ENCODE results near the gene AASDH.

AASDH gene

DNA sequence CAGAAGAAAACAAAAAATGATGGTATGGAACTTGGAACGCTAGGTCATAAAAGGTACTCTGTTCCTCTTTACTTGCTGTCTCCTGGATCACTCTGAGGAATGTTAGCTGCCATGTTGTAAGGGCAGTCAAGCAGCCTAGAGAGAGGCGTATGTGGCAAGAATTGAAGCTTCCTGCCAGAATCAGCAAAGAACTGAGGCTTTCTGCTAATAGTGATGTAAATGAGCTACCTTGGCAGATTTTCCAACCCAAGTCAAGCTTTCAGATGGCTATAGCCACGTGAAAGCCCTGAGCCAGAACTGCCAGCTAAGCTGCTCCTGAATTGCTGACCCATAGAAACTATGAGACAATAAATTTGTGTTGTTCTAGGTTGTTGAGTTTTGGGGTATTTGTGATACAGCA is 38.7 kb downstream of the AASDH start:
- H3K36me3 ChIP-seq (ENCODE audit: insufficient read depth, low read length), result peaks cover 14% of the 10 kb centered on the region
- 70% methylated on average over 3 of the region's 3 CpGs for WGBS
- H3K4me1 ChIP-seq (ENCODE audit: insufficient read depth, low read length), result no peaks in the 10 kb centered on the region; the same call in 1 of the 2 replicates
- no peak overlapping the region for H3K9ac ChIP-seq (ENCODE audit: low read depth, low read length)
- H3K27me3 ChIP-seq (ENCODE audit: insufficient read depth, low read length), result no peaks in the 10 kb centered on the region
- no peak overlapping the region for H3K4me3 ChIP-seq (ENCODE audit: low read length)
- no peaks in the 10 kb centered on the region for H3K9me3 ChIP-seq (ENCODE audit: insufficient read depth, low read depth, low read length)
- no peak overlapping the region for H3K27ac ChIP-seq (ENCODE audit: low read depth, low read length)

DNA sequence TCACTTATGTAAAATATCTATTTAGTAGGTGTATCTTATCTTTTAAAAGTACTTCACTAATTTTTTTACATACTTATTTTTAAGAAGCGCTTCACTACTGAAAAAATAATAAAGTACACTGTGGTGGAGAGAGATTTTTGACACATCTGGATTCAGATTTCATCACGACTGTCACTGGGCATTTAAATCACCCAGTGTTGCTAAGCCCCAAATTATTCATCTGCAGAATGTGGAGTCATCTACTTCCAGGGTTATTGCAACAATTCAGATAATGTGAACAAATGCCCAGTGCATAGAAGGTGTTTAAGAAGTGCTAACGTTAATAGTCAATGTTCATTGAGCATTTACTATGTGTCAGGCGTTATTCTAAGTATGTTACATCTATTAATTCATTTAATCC is 41.8 kb downstream of the AASDH start:
- H3K27ac ChIP-seq (ENCODE audit: low read depth, low read length), result no peak overlapping the region
- no peak overlapping the region for H3K4me3 ChIP-seq (ENCODE audit: low read length)
- no peaks in the 10 kb centered on the region for H3K27me3 ChIP-seq (ENCODE audit: insufficient read depth, low read length)
- whole genome bisulfite sequencing, result 91% methylated on average over 2 of the region's 4 CpGs
- H3K9me3 ChIP-seq (ENCODE audit: insufficient read depth, low read depth, low read length), result no peaks in the 10 kb centered on the region
- H3K36me3 ChIP-seq (ENCODE audit: insufficient read depth, low read length), result peaks cover 8% of the 10 kb centered on the region
- H3K9ac ChIP-seq (ENCODE audit: low read depth, low read length), result no peak overlapping the region
- peaks cover 4% of the 10 kb centered on the region; the same call in 1 of the 2 replicates for H3K4me1 ChIP-seq (ENCODE audit: insufficient read depth, low read length)

DNA sequence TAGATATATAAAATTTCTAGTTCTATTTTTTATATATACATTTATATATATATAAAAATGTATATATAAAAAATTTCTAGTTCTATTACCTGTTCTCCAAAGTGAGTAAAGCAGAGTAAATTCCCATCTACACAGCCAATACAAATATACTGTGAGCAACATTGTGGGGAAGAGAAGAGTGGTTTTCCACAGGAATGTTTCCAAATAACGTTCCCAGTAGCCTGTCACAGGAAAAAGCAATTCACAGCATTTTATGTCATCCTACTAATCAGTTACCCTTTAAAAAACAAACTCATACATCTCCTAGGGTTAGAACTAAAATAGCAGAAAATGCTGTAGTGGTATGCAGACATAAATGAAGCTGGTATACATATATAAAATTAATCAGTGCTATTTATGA is 44.5 kb downstream of the AASDH start:
- Histone ChIP-seq H3K27ac (ENCODE audit: low read depth, low read length) (no peak overlapping the region), H3K36me3 (ENCODE audit: insufficient read depth, low read length) (peaks cover 12% of the 10 kb centered on the region), H3K27me3 (ENCODE audit: insufficient read depth, low read length) (no peaks in the 10 kb centered on the region), H3K4me3 (ENCODE audit: low read length) (no peak overlapping the region), H3K9ac (ENCODE audit: low read depth, low read length) (no peak overlapping the region), H3K9me3 (ENCODE audit: insufficient read depth, low read depth, low read length) (peaks cover 12% of the 10 kb centered on the region), H3K4me1 (ENCODE audit: insufficient read depth, low read length) (0 out of 2 replicates have a peak, but pooled peaks cover 4% of the 10 kb centered on the region)
- WGBS, result no CpG with 5 or more reads among the region's 1 CpG

DNA sequence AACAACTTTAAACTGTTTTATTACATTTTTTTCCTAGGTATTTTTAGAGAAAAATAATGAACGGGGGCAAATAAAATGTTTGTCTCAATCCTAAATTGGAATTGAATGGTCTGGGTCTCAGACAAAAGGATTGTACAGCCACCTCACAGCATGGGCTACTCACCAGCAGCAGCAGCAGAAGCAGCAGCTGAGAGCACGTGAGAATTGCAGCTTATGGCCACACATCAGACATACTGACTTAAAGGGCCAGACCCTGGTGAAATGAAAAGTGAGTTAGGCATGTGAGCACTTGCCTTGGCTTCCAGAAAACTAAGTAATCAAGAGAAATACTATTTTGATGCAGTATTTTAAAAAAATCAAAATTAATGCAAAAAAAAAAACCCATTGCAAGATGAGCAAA is 56.6 kb downstream of the AASDH start:
- 64% methylated on average over 2 of the region's 2 CpGs for WGBS
- Histone ChIP-seq H3K27ac (ENCODE audit: low read depth, low read length) (no peak overlapping the region), H3K4me3 (ENCODE audit: low read length) (no peak overlapping the region), H3K27me3 (ENCODE audit: insufficient read depth, low read length) (no peaks in the 10 kb centered on the region), H3K4me1 (ENCODE audit: insufficient read depth, low read length) (peaks cover 5% of the 10 kb centered on the region; the same call in 1 of the 2 replicates), H3K9ac (ENCODE audit: low read depth, low read length) (no peak overlapping the region), H3K9me3 (ENCODE audit: insufficient read depth, low read depth, low read length) (no peaks in the 10 kb centered on the region), H3K36me3 (ENCODE audit: insufficient read depth, low read length) (peaks cover 20% of the 10 kb centered on the region)

DNA sequence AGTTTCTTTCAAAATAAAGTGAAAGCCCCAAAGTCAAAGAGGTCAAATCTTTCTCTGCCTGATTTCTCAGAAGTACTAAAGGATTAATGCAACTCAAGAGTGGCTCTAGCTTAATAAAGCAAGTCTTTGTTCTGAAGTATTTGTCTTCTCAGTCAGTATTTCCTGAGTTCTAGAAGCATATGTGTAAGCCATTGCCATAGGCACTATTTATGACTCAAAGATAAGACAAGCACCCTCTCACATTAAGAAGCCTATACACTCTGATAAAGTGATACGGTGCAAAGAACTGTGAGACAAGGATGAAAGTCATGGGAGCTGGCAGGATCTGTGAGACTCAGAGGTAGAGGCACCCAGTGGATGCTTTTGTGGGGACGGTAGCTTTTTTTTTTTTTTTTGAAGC is 60.9 kb downstream of the AASDH start:
- Histone ChIP-seq H3K27ac (ENCODE audit: low read depth, low read length) (no peak overlapping the region), H3K9ac (ENCODE audit: low read depth, low read length) (no peak overlapping the region), H3K4me1 (ENCODE audit: insufficient read depth, low read length) (peaks cover 5% of the 10 kb centered on the region; the same call in 1 of the 2 replicates), H3K9me3 (ENCODE audit: insufficient read depth, low read depth, low read length) (no peaks in the 10 kb centered on the region), H3K4me3 (ENCODE audit: low read length) (no peak overlapping the region), H3K27me3 (ENCODE audit: insufficient read depth, low read length) (no peaks in the 10 kb centered on the region), H3K36me3 (ENCODE audit: insufficient read depth, low read length) (peaks cover 35% of the 10 kb centered on the region)
- 92% methylated on average over 2 of the region's 2 CpGs for WGBS

DNA sequence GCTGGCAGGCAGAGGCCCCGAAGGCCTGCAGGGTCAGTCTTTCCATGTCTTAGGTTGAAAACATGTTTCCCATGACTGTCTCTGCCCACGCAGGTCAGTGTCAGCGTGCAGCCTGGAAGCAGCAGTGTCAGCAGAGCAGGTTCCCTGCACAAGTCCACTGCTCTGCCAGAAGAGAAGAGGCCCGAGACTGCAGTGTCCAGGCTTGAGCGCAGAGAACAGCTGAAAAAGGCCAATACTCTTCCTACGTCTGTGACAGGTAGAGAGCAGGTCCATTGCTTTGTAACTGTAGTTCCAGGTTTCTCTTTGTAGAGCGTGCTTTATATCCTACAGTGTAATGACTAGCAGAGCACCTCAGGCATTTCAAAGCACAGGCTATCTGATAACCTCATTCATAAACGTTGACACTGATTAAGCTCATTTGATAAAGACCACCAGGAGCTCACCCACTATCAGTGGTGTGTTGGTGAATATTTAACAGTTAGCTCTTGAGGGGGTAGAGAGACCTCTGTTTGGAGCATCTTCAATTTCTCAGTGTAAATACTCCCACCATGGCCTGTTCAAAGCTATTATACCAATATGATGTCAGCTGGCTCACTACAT is 63.2 kb downstream of the AASDH start:
- Histone ChIP-seq H3K9ac (ENCODE audit: low read depth, low read length) (no peak overlapping the region), H3K27ac (ENCODE audit: low read depth, low read length) (no peak overlapping the region), H3K4me3 (ENCODE audit: low read length) (no peak overlapping the region), H3K4me1 (ENCODE audit: insufficient read depth, low read length) (no peaks in the 10 kb centered on the region), H3K9me3 (ENCODE audit: insufficient read depth, low read depth, low read length) (no peaks in the 10 kb centered on the region), H3K27me3 (ENCODE audit: insufficient read depth, low read length) (no peaks in the 10 kb centered on the region), H3K36me3 (ENCODE audit: insufficient read depth, low read length) (peaks cover 32% of the 10 kb centered on the region)
- 93% methylated on average over 8 of the region's 8 CpGs for WGBS

DNA sequence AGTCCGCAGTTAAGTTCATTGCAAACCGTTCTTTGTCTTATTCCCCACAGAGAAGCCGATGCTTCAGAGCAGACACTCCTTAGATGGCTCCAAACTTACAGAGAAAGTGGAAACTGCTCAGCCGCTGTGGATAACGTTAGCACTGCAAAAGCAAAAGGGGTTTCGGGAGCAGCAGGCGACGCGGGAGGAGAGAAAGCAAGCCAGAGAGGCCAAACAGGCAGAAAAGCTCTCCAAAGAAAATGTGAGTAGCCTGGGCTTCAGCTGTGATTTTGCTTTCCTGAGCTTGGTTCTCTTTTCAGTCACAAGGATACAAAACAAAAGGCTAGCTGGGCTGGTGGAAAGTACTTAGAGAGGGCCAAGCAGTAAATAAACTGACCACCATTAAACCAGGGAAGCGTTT is 64.0 kb downstream of the AASDH start:
- peaks cover 26% of the 10 kb centered on the region for H3K36me3 ChIP-seq (ENCODE audit: insufficient read depth, low read length)
- H3K27me3 ChIP-seq (ENCODE audit: insufficient read depth, low read length), result no peaks in the 10 kb centered on the region
- no peak overlapping the region for H3K27ac ChIP-seq (ENCODE audit: low read depth, low read length)
- no peak overlapping the region for H3K9ac ChIP-seq (ENCODE audit: low read depth, low read length)
- no peak overlapping the region for H3K4me3 ChIP-seq (ENCODE audit: low read length)
- 92% methylated on average over 10 of the region's 10 CpGs for WGBS
- no peaks in the 10 kb centered on the region for H3K4me1 ChIP-seq (ENCODE audit: insufficient read depth, low read length)
- no peaks in the 10 kb centered on the region for H3K9me3 ChIP-seq (ENCODE audit: insufficient read depth, low read depth, low read length)

DNA sequence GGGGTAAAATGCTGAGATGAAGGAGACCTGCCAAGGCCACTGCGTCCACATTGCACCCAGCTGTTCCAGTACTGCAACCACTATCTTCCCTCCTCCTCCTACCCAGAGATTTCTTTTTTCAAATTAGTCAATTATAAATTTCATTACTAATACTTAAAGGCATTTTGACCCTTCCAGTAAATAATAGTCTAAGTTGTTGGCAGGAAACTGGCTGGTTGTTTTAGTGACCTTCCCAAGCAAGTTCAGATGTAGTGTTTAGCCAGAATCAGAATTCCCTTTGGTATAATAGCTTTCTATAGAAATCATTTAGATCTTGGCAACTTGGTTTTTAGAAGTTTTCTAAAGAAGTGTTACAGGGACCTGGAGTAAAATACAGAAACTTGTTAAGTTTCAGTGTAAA is 66.0 kb downstream of the AASDH start:
- H3K36me3 ChIP-seq (ENCODE audit: insufficient read depth, low read length), result peaks cover 16% of the 10 kb centered on the region
- no peaks in the 10 kb centered on the region for H3K4me1 ChIP-seq (ENCODE audit: insufficient read depth, low read length)
- no peak overlapping the region for H3K27ac ChIP-seq (ENCODE audit: low read depth, low read length)
- no peak overlapping the region for H3K4me3 ChIP-seq (ENCODE audit: low read length)
- no peaks in the 10 kb centered on the region for H3K27me3 ChIP-seq (ENCODE audit: insufficient read depth, low read length)
- no peak overlapping the region for H3K9ac ChIP-seq (ENCODE audit: low read depth, low read length)
- WGBS, result no CpG with 5 or more reads among the region's 1 CpG
- H3K9me3 ChIP-seq (ENCODE audit: insufficient read depth, low read depth, low read length), result no peaks in the 10 kb centered on the region

DNA sequence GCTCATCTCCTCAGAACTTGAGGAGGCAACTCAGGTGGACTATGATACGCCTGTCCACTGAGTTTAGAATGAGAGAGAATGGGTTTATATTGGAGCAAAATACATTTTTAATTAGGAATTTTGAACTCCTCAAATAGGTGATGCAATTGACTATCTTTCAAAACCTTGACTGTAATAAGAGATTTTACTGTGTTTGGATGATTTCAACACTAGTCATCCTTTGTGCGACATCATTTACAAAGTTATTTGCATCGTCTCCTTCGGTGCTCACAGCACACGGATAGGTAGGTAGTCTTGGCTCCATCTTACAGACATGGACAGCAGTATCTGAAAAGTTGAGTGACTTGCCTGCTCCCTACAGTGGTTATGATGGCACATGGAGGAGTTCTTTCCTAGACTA is 67.0 kb downstream of the AASDH start:
- H3K36me3 ChIP-seq (ENCODE audit: insufficient read depth, low read length), result peaks cover 15% of the 10 kb centered on the region
- no peaks in the 10 kb centered on the region for H3K4me1 ChIP-seq (ENCODE audit: insufficient read depth, low read length)
- no peaks in the 10 kb centered on the region for H3K9me3 ChIP-seq (ENCODE audit: insufficient read depth, low read depth, low read length)
- H3K4me3 ChIP-seq (ENCODE audit: low read length), result no peak overlapping the region
- 98% methylated on average over 5 of the region's 5 CpGs for WGBS
- no peaks in the 10 kb centered on the region for H3K27me3 ChIP-seq (ENCODE audit: insufficient read depth, low read length)
- no peak overlapping the region for H3K9ac ChIP-seq (ENCODE audit: low read depth, low read length)
- H3K27ac ChIP-seq (ENCODE audit: low read depth, low read length), result no peak overlapping the region

DNA sequence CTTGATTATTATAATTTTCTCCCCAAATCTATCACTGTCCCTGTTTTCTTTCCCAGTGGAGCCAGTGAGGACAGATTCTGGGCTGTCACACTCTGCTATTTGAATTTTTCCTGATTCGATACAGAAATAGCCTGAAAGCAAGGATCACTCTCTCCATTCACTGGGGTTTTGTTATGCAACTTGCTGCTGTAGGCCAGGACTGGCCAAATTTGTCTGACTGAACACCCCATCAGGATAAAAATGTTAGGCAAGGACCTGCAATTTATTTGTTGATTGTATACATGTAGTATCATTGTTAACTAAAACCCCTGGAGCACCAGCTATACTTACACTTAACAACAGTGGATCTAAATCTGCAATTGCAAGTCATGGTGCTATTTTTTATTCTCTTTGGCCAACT is 68.7 kb downstream of the AASDH start:
- Histone ChIP-seq H3K36me3 (ENCODE audit: insufficient read depth, low read length) (peaks cover 12% of the 10 kb centered on the region), H3K27me3 (ENCODE audit: insufficient read depth, low read length) (no peaks in the 10 kb centered on the region), H3K9me3 (ENCODE audit: insufficient read depth, low read depth, low read length) (no peaks in the 10 kb centered on the region), H3K27ac (ENCODE audit: low read depth, low read length) (no peak overlapping the region), H3K4me3 (ENCODE audit: low read length) (no peak overlapping the region), H3K9ac (ENCODE audit: low read depth, low read length) (no peak overlapping the region), H3K4me1 (ENCODE audit: insufficient read depth, low read length) (no peaks in the 10 kb centered on the region)
- 96% methylated on average over 1 of the region's 1 CpG for WGBS

DNA sequence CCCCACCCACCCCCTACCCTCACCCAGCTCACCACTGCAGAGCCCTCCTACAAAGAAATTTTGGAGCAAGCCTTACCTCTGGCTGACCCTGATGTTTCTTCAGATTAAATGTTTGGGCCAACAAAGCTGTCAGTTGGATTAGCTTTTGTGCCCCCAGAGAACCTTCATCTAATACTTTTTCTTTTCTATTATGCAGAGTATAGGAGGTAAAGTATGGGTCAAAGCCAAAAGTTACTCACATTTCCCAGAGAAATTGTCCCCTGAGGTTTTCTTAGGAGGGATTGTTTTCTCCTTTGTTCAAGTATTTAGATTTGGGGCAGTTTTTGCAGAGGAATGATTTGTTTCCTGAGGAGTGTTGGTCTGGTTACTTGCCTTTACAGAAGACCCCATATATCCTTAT is 69.5 kb downstream of the AASDH start:
- no peak overlapping the region for H3K27ac ChIP-seq (ENCODE audit: low read depth, low read length)
- no peaks in the 10 kb centered on the region for H3K27me3 ChIP-seq (ENCODE audit: insufficient read depth, low read length)
- no peak overlapping the region for H3K4me3 ChIP-seq (ENCODE audit: low read length)
- no peak overlapping the region for H3K9ac ChIP-seq (ENCODE audit: low read depth, low read length)
- peaks cover 15% of the 10 kb centered on the region for H3K36me3 ChIP-seq (ENCODE audit: insufficient read depth, low read length)
- H3K4me1 ChIP-seq (ENCODE audit: insufficient read depth, low read length), result no peaks in the 10 kb centered on the region
- H3K9me3 ChIP-seq (ENCODE audit: insufficient read depth, low read depth, low read length), result no peaks in the 10 kb centered on the region

DNA sequence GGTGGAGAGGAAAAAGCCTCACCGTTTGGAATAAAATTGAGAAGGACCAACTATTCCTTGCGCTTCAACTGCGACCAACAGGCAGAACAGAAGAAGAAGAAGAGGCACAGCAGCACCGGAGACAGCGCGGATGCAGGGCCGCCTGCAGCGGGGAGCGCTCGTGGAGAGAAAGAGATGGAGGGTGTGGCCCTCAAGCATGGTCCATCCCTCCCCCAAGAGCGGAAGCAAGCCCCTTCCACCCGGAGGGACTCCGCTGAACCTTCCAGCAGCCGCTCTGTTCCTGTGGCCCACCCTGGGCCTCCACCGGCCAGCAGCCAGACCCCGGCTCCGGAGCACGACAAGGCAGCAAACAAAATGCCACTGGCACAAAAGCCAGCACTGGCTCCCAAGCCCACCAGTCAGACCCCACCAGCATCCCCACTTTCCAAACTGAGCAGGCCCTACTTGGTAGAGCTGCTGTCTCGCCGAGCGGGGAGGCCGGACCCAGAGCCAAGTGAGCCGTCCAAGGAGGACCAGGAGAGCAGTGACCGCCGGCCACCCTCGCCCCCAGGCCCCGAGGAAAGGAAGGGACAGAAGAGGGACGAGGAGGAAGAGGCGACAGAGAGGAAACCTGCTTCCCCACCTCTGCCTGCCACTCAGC is 71.2 kb downstream of the AASDH start:
- 88% methylated on average over 28 of the region's 29 CpGs for WGBS
- Histone ChIP-seq H3K36me3 (ENCODE audit: insufficient read depth, low read length) (peaks cover 27% of the 10 kb centered on the region), H3K4me1 (ENCODE audit: insufficient read depth, low read length) (no peaks in the 10 kb centered on the region), H3K9me3 (ENCODE audit: insufficient read depth, low read depth, low read length) (no peaks in the 10 kb centered on the region), H3K27ac (ENCODE audit: low read depth, low read length) (no peak overlapping the region), H3K4me3 (ENCODE audit: low read length) (no peak overlapping the region), H3K27me3 (ENCODE audit: insufficient read depth, low read length) (no peaks in the 10 kb centered on the region), H3K9ac (ENCODE audit: low read depth, low read length) (no peak overlapping the region)

Measured in HUES64 (cell line).